IPS DF 4.7 (cell line): ENCODE measurements around the gene PEX11A.

Experiments
- DNase-seq: peaks from one replicate; pipeline ENCODE4 v3.0.0-alpha.2; 2013; ENCODE audit warnings: low spot score; ENCODE audit errors: extremely low read depth

The PEX11A gene

DNA sequence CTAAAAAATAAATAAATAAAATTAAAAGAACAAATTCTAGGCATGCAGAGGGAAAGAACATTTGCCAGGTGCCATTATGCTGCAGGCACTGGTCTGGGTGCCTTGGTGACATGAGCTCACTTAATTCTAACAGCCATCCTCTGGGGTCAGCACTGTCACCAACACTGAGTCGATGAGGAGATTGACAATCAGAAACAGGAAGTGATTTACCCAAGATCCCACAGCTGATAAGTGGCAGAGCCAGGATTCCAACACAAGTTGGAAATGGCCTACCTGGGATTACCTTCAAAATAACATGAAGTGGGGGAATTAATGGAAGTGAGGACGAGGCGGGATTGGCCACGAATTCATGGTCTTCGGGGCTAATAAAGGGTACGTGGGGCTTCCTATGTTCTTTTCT, 14.9 kb downstream of the PEX11A start:
- DNase-seq, result no peak

- no peak for DNase-seq
Observed at GRCh38 chr15:89674526-89674925, 16.0 kb downstream of the PEX11A start.

DNA sequence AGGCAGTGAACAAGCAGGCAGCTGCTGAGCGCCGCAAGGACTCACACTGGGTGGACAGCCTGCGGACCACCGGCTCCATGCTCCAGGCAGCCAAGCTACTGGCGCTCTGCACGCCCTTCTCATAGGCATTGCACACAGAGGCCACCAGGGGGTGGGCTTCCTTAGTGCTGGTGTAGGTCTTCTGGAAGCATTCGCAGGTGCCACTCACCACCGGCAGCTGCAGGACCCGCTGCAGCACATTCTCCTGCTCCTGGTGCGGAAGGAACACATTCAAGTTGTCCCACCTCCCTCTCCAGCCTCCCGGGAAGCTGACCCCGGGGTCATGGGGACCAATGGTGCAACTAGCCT, 17.4 kb downstream of the PEX11A start:
- peak; percentile 80 for DNase-seq

- DNase-seq, result no peak
Observed at GRCh38 chr15:89672221-89673164, 18.1 kb downstream of the PEX11A start.

DNA sequence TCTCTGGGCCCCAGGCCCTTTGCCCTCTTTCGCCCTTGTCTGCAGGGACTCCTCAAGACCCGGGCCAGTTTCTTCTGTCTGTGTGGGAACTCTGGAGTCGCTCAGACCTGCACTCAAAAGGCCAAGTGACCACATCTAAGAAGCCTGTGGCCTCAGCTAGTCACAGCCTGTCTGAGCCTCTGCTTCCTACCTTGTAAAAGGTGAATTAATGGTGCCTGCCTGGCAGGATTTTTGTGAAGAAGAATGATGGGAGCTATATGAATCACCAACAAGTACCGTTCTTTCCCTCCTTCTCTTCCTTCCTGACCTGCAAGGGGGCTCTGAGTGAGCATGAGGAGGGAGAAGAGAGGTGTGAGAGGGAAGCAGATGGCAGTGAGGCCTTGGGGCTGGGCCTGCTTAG, 18.9 kb downstream of the PEX11A start:
- DNase-seq, result no peak

DNA sequence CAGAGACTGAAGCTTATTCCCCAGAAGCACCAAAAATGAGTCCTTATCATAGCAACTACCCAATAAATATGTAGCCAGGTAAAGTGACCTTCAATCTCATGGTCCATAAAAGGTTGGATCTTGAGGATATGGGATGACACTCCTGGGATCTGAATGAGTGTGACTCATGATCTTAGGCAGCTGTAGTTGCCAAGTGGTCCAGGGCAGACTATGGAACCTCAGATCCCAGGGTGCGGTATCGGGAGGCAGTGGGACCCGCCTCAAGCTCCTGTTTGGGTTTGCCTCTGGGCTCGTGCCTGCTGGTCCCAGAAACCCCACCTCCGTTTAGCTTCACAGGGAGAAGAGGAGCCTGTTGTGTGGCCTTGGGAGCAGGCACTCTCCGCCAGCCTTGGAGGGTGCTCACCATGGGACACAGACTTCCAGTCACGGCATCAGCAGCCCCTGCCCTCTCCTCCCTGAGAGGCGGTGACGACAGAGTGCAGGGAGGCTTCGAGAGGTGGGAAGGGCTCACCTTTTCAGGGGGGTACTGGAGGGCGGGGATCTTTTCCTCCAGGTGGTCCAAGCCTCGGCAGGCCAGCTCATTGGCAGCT, 19.5 kb downstream of the PEX11A start:
- DNase-seq, result no peak

- no peak for DNase-seq
Observed at GRCh38 chr15:89669941-89670340, 20.6 kb downstream of the PEX11A start.

- no peak for DNase-seq
Observed at GRCh38 chr15:89669309-89669865, 21.2 kb downstream of the PEX11A start.

DNA sequence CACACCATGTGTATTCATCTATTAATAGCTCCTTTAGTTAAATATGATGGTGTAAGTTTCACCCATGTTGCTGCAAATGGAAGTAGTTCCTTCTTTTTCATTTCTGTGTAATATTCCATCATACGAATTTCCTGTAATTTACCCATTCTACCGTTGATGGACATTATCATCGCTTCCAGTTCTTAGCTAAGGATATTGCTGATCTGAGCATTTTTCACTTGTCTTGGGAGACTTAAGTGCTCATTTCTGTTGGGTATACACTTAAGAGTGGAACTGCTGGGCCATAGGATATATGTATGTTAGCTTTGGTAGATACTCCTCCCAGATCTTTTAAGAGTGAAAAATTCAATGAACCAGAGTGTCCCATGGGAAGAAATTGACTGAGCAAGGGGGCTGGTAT, 22.4 kb downstream of the PEX11A start:
- no peak for DNase-seq

DNA sequence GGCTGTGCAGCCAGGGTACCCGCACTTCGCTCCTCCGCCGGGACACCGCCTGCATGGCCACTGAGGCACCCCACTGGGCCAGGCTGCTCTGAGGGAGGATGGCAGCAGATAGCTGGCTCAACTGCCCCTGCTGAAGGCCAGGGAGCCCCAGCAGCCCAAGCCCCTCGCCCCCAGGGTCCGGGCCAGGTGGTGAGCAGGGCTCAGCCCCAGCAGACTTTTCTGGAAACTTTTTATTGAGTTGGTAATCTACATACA, 22.9 kb downstream of the PEX11A start:
- no peak for DNase-seq

DNA sequence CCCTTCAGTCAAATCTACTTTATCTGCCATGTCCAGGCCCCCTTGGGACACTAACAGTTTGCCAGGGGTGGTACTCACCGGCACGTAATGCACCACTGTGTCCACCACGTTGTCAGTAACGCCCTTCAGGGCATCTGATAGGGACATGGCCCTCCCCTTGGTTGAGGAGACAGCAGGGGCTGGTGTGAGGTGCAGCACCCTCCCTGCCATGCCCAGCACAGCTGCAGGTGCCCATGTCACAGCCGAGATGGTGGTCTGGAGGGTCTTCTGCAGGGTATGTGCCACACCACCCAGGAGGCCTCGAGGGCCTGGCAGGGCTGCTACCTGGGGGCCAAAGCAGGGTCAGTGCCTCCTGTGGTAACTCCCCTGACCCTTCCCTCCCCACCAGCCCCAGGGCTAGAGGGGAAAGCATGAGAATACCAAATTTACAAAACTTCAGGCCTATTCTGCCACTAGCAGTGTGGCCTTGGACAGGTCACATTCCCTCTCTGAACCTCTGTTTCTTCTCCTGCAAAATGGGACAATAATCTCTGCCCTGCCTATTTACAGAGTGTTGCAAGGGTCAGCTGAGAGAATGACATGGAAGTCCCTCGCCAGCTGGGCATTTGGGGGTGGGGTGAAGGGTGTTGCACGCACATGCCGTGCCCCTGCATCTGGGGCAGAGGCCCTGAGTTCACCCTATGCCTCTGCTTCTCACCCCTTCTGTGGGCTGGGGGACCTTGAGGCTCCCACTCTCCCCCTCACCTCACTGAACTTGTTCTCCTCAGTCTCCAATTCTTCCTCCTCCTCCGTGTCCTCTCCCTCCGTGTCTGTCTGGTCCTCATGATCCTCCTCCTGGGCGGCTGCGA, 23.5 kb downstream of the PEX11A start:
- no peak for DNase-seq

- DNase-seq, result no peak
Observed at GRCh38 chr15:89666184-89666857, 24.2 kb downstream of the PEX11A start.

DNA sequence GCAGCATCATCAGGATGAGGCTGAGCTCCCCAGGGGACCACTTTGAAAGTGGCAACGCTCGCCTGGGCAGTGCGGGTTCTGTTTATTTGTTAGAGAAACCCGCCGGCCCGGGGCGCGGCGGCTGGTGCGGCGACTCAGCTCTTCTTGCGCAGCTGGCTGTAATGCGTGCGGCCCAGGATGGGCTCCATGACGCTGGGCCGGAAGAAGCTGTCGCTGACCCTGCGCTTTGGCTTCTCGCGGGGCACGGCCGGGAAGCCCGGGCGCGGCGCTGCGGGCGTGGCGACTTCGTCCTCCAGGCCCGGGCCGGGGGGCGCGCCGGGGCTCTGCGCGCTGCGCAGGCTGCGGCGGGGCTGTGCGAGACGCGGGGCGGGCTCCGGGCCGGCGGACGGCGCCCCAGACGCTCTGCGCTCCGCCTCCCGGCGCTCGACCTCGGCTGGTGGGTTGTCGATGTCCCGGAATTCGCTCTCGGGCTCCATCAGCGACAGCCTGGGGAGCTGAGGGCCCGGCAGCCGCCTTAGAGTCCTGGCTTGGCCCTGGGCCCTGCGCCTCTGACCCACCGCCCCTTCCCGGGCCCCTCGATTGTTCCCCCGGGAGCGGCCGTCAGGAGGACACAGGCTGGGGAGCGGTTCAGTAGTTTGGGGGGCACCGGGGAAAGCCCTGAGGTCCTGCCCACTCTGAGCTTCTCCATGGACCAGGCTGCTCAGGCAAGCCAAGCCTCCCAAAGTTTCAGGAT, 24.9 kb downstream of the PEX11A start:
- DNase-seq, result no peak

DNA sequence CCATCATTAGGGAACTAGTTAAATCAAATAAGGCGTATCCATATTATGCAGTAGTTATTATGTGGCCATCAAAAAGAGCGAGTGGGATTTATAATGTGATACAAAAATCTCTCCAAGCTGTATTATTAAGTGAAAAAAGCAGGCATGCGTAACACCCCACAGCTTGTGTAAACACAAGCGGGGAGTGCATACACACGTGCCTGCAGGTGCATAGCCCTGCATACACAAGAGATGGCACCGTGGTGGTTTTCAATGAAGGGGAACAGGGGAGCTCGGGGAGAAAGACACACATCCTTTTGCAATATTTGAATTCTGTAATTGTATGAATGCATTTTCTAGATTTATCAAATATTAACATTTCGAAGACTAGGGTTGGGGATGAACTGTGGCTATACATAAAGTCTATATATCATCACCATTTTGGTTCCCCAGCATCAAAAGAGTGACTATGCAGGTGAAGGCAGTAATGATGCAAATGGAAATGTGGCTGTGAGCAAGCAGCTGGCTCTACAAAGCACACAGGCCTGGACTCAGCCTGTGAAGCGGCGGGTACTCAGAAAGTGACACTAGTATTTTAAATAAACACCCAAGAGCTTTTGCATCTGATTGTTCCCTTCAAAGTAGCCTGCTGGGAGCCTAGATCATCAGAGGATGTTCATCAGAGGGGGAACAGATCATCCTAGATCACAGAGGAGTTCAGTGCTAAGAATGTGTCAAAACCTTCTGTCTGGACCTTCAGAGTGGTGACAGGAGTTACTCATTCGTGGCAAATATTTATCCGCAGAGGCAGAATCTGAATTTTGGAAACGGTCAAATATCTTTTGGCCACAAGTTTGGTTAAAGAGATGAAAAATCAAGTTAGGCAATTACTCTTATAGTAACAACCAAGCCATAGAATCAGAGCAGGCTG, 25.9 kb downstream of the PEX11A start:
- DNase-seq, result no peak

GRCh38 chr15:89662893-89663626, 27.5 kb downstream of the PEX11A start:
- DNase-seq, result no peak

GRCh38 chr15:89660556-89660955, 30.0 kb downstream of the PEX11A start:
- DNase-seq, result no peak

- no peak for DNase-seq
Observed at GRCh38 chr15:89659295-89659694, 31.3 kb downstream of the PEX11A start.

GRCh38 chr15:89657686-89658200, 32.8 kb downstream of the PEX11A start:
- no peak for DNase-seq
